Heart right ventricle (tissue), 16 donors: Measurements from ENCODE around the gene NR3C1. TPM values are rescaled to one million over a fixed set of nuclear protein-coding genes. Genes with fewer than 3 reads are reported as not detected.

Experiments
- ATAC-seq, 8 donors: fragments of 200-7000 bp; cut with Tn5 transposase; one replicate each; pipeline ENCODE4 v1.9.1; 2020; ENCODE audit warnings: mild to moderate bottlenecking in 8 of 8, moderate library complexity in 8 of 8, moderate number of reproducible peaks in 1 of 8
- DNase-seq, 2 donors: peaks; one replicate each; pipeline ENCODE4 v3.0.0-alpha.2; 2020
- H3K27ac ChIP-seq, 10 donors: fragments of 200-600 bp; sonication (generic) in 2 of 10; one replicate each; pipeline versions ENCODE4 v1.5.0 to v1.8.0; 2020 to 2022; ENCODE audit warnings: mild to moderate bottlenecking in 3 of 10
- H3K27me3 ChIP-seq, 7 donors: fragments of 200-600 bp; one replicate each; pipeline ENCODE4 v1.8.0; 2021 to 2022; ENCODE audit warnings: mild to moderate bottlenecking in 2 of 7
- H3K36me3 ChIP-seq, 9 donors: fragments of 200-600 bp; sonication (generic) in 1 of 9; one replicate each; pipeline versions ENCODE4 v1.5.0 to v1.8.0; 2020 to 2022; ENCODE audit warnings: mild to moderate bottlenecking in 2 of 9
- H3K4me1 ChIP-seq, 9 donors: fragments of 200-600 bp; sonication (generic) in 1 of 9; one replicate each; pipeline versions ENCODE4 v1.5.0 to v1.8.0; 2020 to 2022; ENCODE audit warnings: mild to moderate bottlenecking in 4 of 9
- H3K4me3 ChIP-seq, 10 donors: fragments of 200-600 bp; sonication (generic) in 2 of 10; one replicate each; pipeline versions ENCODE4 v1.5.0 to v1.8.0; 2020 to 2022; ENCODE audit warnings: mild to moderate bottlenecking in 7 of 10, moderate library complexity in 2 of 10
- H3K9me3 ChIP-seq, 11 donors: fragments of 200-600 bp in 10 of 11; sonication (generic) in 2 of 11; one replicate each; pipeline versions ENCODE4 v1.5.0 to v1.8.0; 2013 to 2022; ENCODE audit warnings: mild to moderate bottlenecking in 2 of 11, control low read depth in 1 of 11, moderate library complexity in 1 of 11
- CTCF ChIP-seq, 9 donors: fragments of 200-600 bp; sonication (generic) in 2 of 9; IDR thresholded peaks; one replicate each; pipeline versions ENCODE4 v1.5.0 to v1.8.0; 2021 to 2022; ENCODE audit warnings: antibody characterized with exemption in 9 of 9, mild to moderate bottlenecking in 5 of 9, moderate library complexity in 1 of 9
- WGBS, 2 donors: extraction: QIAGEN DNeasy Blood & Tissue Kit; methylation state at CpG; one replicate each; pipeline ENCODE4 v1.1.7; 2013; ENCODE audit warnings: inconsistent platforms in 1 of 2; 5-methylcytosine and 5-hydroxymethylcytosine counted together
- intact Hi-C, 10 donors: fragments of 100-400 bp; cut with DNase I; formaldehyde crosslinking; loops; one replicate each; pipeline versions ENCODE4 v1.11.1 to v1.14.2; 2022
- polyA plus RNA-seq, 2 donors: library from polyadenylated mRNA; stranded (reverse); fragments of 200-250 nt; gene quantifications; one replicate each; pipeline ENCODE4 v1.2.3, GENCODE V29; 2013
- total RNA-seq, 10 donors: library from RNA; stranded (reverse); fragmentation: NEBNext Ultra II Directional in 3 of 10; extraction: Animal tissue kit (Norgen Biotek cat#: 25700) in 3 of 10; gene quantifications; one replicate each; pipeline versions ENCODE4 v1.2.1 to v1.2.4, GENCODE V29; 2021 to 2023
- donor health status: Arrhythmogenic right ventricular cardiomyopathy.
- donor health status: ischemic (EF 13 %, LVEDD 7.1; RV severe dilation, severe dysfunction).
- donor health status: healthy with polysubstance abuse.
- donor health status: DM: no; HTN: yes; CAD: no.
- donor health status: DM: no; HTN: no; CAD: no.
- donor health status: ischemic (EF 25% LVEDD 6.9; RV normal size, moderate dysfunction).
- donor health status: ischemic (EF 25% LVEDD 5.7; RV mildly dilated, moderate dysfunction).
- donor health status: healthy.
- donor health status: DM: yes; HTN: yes; CAD: no.
- donor health status: Ischemic cardiomyopathy.
- donor health status: ischemic (EF 35%, LVEDD 5.7; RV mildly dilated, moderate dysfunction).
- donor health status: nonischemic (EF 11% LVEDD 7.7; RV severe dilation, severe dysfunction).
- donor health status: DM: yes; HTN: yes; CAD: no.
- donor health status: PGD.
- donor health status: ischemic (EF 29% LVEDD 5.4; RV normal size, mild dysfunction).
- donor health status: nonischemic (EF 23%, LVEDD 6.1; RV moderate dilation, normal function).

NR3C1 gene
- total and polyA plus RNA-seq, 12 donors: 11.0 to 62.3 (median 44.6) TPM

DNA sequence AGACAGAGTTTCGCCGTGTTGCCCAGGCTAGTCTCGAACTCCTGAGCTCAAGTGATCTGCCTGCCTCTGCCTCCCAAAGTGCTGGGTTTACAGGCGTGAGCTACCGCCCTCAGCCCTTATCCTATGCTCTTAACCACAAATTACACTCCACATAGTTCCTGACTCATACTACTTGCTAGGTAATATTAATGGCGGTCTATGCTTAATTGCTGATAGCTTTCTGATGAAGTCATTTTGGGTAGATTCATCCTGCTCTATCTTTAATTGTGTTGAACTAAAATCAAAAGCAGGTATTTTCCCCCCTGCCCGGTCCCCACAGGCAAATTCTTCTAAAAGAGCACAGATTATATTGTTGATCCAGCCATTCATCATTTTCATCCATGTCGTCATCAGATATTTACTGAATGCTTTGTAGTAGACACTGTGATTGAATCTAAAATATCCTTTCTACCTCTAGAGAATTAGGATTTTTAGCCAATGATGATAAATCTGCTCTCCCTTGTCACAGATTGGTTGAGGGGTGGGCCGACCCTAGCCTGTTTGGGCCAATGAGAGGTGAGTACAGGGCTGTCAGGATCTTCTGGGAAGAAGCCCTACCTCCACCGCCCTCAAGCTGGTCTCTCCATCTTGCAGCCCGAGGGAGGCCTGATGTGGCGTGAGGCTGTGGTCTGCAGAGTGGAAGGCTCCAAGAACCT lies 144.8 kb downstream of the NR3C1 start:
- H3K27ac ChIP-seq: no peak overlapping the region
- DNase-seq (no peak), ATAC-seq (no peak)
- no peak for TF ChIP-seq CTCF (IDR thresholded peaks at IDR 0.05)
- no peaks in the 10 kb centered on the region for H3K9me3 ChIP-seq
- no peak overlapping the region for H3K4me3 ChIP-seq
- H3K27me3 ChIP-seq: no peaks in the 10 kb centered on the region
- WGBS, 2 donors: 98% methylated on average over 12 of the region's 12 CpGs
- peaks cover 0 to 9% (median 0%) of the 10 kb centered on the region in 9 donors for H3K4me1 ChIP-seq
- intact Hi-C loops: no loop called here
- H3K36me3 ChIP-seq: no peaks in the 10 kb centered on the region

GRCh38 chr5:143254819-143255218 lies 148.7 kb downstream of the NR3C1 start:
- DNase-seq (no peak), ATAC-seq (no peak)
- Histone ChIP-seq H3K4me3 (no peak overlapping the region), H3K4me1 (peaks cover 0 to 5% (median 0%) of the 10 kb centered on the region in 9 donors), H3K36me3 (no peaks in the 10 kb centered on the region), H3K27me3 (no peaks in the 10 kb centered on the region), H3K9me3 (no peaks in the 10 kb centered on the region), H3K27ac (no peak overlapping the region)
- no peak for TF ChIP-seq CTCF (IDR thresholded peaks at IDR 0.05)
- intact Hi-C loops: no loop called here
- WGBS, 2 donors: 75 to 80% methylated on average over 7 of the region's 7 CpGs

DNA sequence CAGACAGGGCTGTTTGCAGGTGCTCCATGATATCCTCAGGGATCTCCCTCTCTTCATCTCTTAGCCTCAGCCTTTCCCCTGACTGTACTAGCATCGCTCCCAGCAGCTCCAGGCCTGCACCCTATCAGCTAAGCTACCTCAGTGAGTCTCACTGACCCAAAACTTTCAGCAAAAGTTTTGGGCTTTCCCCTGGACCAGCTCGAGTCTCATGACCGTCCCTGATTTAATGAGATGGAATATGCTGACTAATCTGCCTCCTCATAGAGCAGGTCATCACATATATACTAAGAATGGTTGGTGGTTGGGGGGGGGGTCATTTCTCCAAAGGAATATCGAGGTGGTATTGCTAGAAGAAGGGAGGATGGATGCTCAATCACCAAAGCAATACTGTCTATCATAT lies 151.5 kb downstream of the NR3C1 start:
- peaks cover 0 to 18% (median 0%) of the 10 kb centered on the region in 9 donors for H3K4me1 ChIP-seq
- no peaks in the 10 kb centered on the region for H3K36me3 ChIP-seq
- intact Hi-C loops: no loop called here
- H3K27ac ChIP-seq: no peak overlapping the region
- no peaks in the 10 kb centered on the region for H3K27me3 ChIP-seq
- H3K4me3 ChIP-seq: no peak overlapping the region
- TF ChIP-seq CTCF (IDR thresholded peaks at IDR 0.05): no peak
- WGBS, 2 donors: 95 to 96% methylated on average over 4 of the region's 4 CpGs
- DNase-seq (no peak), ATAC-seq (no peak)
- no peaks in the 10 kb centered on the region for H3K9me3 ChIP-seq

DNA sequence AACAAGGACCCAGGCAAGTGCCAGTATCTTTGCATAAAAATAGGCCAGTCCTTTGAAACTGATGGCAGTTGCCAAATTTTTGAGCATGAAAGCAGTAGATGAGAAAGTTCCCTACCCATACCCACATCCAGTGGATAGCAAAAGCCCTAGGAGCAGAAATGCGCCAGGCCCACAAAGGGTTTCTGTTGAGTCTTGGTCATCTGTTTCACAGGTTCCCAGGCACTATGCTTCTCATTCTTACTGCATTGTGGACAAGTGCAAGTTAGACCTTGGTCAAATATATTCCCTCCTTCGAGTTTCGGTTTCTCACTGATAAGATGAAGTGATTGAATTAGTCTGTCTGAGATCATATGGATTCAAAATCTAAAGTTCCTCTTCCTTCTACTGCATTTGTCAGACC lies 152.3 kb downstream of the NR3C1 start:
- no peak for DNase-seq
- Histone ChIP-seq H3K4me3 (no peak overlapping the region), H3K4me1 (peaks cover 0 to 18% (median 0%) of the 10 kb centered on the region in 9 donors), H3K27me3 (no peaks in the 10 kb centered on the region), H3K27ac (no peak overlapping the region), H3K36me3 (no peaks in the 10 kb centered on the region), H3K9me3 (no peaks in the 10 kb centered on the region)
- WGBS, 2 donors: 91 to 94% methylated on average over 3 of the region's 3 CpGs
- TF ChIP-seq CTCF (IDR thresholded peaks at IDR 0.05): no peak
- intact Hi-C loops: no loop called here
- ATAC-seq: no peak
